ENCODE data around the gene KCNJ12.
"Not testable (repeated sequence)": the region's sequence is repeated elsewhere in the genome, so short reads cannot be mapped to it uniquely, and the experiment has no call there.

The KCNJ12 gene

DNA sequence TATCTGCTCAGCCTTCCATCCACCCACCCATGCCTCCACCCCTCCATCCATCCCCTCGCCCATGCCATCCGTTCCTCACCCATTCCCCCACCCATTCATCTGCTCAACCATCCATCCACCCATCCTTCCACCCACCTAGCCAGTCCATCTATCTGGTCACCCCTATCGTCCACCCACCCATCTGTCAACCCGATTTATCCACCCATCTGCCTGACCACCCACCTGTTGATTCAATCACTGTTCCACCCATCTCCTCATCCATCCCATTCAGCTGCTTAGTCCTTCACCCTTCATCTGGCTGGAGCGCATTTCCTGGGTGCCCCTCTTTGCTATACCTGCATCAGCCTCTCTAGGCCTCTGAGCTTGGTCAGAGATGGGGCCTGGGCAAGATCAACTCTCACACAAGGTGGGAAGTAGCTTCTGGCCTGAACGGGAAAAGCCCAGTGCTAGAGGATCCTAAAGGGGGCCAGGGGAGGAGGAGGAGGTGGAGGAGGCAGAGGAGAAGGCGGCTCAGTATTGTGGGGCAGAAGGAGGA lies 32.7 kb downstream of the KCNJ12 start:
- not testable (repeated sequence) for DNase-seq

DNA sequence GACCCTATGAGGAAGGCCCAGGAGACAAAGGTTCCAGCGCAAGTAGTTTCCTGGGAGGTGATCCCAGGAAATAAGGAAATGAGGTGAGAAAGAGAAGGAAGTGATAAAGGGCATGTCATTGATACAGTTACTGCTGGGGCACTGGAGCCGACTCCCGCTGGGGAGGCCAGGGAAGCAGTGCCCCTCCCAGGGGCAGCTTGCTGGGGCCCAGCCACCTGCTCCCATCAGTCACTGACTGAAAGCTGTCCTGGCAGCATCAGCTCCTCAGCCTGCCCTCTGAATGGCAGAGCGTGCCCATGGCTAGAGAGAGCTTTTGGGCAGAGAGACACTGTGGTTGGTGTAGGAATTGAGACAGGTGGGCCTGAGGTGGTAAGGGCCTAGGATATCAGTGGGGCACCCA lies 33.2 kb downstream of the KCNJ12 start:
- not testable (repeated sequence) for DNase-seq

DNA sequence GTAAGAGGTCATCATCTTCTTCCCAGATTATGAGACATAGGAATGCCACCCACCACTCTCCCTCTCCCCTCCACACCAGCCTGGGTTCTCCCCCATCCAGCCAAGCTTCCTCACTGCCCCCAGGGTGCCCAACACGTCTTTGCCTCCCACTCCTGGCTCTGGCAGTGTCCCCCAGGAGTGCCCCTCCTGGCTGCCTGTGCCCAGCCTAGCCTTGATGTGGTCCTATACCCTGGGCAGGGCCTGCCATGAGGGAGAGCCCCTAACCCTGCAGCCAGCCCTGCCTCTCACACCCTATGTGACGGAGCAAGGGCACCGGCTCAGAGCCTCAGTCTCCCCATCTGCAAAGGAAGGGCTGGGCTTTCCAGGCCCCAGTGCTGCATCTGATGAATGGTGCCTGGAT lies 33.8 kb downstream of the KCNJ12 start:
- not testable (repeated sequence) for DNase-seq

DNA sequence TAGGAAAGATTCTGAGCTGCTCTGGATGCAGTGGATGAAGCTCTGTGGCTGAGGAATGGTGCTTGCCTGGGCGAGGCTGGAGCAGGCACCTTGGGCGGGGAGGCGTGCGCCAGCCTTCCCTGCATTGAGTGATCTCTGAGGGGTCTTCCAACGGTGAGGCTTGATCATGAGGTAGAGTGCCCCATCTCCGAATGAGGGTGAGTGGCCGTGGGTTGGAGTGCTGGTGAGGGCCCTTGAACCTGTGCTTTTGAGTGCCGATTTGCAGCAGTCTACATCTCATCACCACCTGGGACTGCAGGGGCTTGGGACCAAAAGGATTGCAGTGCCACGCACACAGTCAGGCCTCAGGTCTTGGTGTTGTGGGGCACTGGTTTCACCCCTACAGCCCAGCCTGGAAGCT lies 34.2 kb downstream of the KCNJ12 start:
- DNase-seq = not testable (repeated sequence)

DNA sequence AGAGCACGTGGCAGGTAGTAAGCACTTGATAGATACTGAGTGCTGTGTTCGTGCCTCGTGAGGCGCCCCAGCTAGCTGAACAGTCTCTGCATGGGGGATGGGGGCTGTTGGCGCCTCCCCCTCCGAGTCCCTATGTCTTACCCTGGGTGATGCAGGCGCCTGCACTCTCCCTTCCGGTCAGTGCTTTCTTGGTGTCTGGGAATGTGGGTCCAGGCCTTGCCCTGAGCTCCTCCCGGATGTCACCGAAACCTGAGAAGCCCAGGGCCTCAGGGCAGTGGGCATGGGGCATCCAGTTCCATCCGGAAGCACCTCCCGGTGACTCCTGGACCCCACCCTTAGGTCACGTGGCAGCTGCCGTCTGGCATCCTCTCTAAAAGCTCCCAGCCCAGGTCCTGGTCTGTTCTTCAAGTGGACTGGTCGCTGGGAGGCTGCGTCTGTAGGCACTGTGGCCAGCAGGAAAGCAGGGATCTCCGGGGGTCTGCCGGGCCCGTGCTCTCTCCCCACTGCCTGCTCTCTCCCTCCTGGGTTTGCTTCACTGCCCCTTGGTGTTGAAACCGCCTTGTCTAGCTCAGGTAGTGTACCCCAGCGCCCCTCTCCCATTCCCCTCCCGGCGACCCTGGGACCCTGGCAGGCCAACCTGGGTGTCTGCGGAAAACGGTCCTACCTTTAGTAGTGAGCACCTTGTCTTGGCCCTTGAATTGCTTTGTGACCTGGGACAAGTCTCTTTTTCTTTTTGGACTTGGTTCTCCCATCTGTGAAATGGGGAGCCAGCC lies 34.9 kb downstream of the KCNJ12 start:
- not testable (repeated sequence) for DNase-seq

DNA sequence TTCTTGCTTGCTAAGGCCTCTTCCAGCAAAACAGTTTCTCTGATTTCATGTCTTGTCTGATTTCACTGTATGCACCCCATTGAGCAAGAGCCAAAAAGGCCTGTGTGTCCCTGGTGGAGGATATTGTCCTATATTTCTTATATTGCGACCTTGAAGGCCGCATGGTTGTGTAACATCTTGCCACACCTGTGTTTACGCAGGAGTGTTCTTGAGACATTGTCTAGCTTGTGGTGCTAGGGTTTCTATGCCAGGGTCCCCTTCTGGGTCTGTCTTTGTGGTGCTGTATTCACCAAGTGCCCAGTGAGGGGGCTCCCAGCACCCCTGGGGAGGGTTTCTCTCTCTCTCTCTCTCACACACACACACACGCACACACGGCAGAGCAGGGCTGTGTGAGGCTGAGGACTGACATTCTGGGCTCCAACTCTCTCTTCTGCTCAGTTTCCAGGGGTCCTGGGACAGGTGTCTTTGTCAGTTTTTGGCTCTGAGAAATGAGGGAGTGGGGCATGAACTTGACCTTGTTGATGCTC lies 35.6 kb downstream of the KCNJ12 start:
- not testable (repeated sequence) for DNase-seq

DNA sequence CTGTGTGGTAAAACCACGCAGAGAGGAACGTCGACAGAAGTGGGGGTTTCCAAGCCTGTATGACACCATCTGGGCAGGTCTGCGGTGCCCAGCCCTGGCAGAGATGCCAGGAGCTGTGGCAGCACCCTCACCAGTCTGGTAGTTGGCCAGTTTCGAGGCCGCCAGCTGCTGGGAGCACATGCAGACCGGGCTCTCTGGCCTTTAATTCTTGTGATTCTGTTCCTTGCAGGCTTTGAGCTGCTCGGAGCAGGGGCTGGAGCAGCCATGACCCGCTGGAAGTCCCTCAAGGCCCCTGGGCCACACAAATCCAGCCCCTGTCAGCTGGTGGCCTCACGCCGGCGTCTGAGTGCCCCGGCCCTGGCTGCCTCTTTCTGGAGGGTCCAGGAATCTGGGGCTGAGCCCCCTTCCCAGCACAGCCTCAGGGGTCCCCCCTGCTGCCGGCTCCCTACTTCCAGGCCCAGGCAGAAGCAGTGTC lies 36.1 kb downstream of the KCNJ12 start:
- DNase-seq = not testable (repeated sequence)

DNA sequence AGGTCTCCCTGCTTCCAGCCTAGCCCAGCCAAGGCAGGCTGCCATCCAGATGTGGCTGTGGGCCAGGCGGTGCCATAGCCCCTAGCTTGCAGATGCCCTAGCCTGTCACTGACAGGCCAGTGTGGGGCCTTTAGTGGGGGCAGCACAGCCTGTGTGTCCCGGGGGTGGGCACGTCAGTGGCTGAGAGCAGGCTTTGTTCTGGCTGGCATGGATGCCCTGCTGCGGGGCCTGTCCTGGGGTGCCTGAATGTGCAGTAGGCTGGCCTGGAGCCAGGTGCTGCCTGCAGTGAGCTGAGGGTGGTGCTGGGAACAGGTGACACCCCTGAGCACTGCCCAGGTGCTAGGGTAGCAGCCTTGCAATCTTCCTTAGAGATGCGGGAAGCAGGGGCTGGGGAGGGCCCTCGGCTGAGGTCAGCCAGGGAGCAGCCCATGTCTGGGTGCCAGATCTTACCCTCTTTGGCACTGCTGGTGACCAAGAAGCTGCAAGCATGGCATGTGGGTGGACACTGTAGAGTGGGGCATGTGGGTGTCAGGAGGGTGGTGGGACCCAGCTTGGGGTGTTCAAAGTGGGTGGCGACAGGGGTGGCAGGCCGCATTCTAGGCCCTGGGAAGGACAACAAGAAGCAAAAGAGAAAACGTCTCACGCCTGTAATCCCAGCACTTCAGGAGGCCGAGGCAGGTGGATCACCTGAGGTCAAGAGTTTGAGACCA lies 37.6 kb downstream of the KCNJ12 start:
- not testable (repeated sequence) for DNase-seq

DNA sequence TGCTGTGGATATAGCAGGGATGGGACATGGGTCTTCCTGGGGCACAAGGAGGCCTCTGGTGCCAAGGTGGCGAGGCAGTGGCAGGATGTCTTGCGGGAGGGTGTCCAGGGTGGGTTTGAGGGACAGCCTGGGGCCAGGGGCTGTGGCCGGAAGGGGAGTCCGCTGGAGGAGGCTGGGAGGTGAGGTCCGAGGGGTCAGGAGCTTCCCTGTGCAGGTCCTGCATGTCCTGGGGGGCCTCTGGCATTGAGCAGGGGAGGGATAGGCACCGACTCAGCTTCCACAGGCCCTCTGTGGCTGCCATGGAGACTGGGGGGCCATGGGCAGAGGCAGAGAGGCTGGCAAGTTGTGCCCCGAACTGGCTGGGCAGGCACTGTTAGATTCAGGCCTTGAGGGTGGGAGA lies 38.5 kb downstream of the KCNJ12 start:
- DNase-seq = not testable (repeated sequence)

DNA sequence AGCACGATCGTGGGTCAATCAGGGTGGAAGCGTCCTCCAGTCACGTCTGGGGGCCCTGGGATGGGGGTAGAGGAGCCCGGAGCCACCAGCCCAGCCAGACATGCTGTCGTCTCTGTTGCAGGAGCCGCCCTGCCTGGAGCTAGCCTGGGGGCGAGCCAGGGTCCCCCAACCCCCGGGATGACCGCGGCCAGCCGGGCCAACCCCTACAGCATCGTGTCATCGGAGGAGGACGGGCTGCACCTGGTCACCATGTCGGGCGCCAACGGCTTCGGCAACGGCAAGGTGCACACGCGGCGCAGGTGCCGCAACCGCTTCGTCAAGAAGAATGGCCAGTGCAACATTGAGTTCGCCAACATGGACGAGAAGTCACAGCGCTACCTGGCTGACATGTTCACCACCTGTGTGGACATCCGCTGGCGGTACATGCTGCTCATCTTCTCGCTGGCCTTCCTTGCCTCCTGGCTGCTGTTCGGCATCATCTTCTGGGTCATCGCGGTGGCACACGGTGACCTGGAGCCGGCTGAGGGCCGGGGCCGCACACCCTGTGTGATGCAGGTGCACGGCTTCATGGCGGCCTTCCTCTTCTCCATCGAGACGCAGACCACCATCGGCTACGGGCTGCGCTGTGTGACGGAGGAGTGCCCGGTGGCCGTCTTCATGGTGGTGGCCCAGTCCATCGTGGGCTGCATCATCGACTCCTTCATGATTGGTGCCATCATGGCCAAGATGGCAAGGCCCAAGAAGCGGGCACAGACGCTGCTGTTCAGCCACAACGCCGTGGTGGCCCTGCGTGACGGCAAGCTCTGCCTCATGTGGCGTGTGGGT lies 39.2 kb downstream of the KCNJ12 start:
- not testable (repeated sequence) for DNase-seq

DNA sequence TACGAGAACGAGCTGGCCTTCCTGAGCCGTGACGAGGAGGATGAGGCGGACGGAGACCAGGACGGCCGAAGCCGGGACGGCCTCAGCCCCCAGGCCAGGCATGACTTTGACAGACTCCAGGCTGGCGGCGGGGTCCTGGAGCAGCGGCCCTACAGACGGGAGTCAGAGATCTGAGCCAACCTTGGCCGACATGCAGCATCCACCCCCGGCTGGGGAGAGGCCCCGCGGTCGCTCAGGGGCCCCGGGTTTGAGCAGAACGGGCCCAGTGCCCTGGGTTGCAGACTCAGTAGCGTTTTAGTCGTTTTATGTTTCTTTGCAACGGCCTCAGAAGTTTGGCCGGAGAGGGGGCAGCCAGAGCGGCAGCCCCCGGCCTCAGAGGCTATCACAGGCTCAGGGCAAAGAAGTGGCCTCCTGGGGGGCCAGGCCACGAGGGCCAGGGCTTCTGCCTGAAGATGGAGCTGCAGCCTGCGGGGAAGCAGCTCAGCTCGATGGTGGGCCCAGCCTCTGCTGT lies 40.4 kb downstream of the KCNJ12 start:
- DNase-seq = not testable (repeated sequence)

DNA sequence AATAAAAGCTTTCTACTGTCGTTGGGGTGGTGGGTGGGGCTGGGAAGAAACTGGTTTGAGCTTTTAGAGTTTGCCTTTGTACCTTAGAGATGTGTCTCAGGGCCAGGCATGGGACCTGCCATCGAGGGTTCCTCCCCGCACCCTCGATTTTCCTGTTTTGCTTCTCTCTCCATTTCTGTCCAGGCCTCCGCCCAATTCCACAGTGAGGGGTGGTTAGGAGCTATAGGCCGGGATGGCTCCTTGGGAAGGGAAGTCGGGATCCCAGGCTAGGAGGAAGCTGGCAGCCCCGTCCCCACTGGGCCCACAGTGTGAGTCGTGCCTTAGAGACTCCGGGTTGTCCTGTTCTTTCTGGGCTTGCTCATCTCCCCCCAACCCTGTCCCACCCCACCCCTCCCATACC lies 41.2 kb downstream of the KCNJ12 start:
- DNase-seq = not testable (repeated sequence)

DNA sequence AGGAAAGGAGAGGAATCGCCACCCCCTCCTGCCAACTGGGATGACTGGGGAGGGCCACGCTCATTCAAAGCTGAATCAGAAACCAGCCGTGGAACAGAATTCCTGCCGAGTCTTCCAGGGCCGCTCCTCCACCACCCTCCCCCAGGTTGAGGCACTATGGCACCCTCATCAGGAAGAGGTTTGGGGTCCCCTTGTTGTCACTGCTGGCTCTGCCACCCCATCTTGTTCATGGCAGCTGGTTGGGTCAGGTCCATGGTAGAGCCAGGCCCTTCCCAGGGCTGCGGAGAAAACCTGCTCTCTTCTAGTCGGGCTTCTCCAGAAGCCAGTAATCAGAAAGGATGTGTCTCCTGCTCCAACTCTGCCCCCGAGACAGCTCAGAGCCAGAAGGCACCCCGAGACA lies 41.8 kb downstream of the KCNJ12 start:
- DNase-seq = no peak

DNA sequence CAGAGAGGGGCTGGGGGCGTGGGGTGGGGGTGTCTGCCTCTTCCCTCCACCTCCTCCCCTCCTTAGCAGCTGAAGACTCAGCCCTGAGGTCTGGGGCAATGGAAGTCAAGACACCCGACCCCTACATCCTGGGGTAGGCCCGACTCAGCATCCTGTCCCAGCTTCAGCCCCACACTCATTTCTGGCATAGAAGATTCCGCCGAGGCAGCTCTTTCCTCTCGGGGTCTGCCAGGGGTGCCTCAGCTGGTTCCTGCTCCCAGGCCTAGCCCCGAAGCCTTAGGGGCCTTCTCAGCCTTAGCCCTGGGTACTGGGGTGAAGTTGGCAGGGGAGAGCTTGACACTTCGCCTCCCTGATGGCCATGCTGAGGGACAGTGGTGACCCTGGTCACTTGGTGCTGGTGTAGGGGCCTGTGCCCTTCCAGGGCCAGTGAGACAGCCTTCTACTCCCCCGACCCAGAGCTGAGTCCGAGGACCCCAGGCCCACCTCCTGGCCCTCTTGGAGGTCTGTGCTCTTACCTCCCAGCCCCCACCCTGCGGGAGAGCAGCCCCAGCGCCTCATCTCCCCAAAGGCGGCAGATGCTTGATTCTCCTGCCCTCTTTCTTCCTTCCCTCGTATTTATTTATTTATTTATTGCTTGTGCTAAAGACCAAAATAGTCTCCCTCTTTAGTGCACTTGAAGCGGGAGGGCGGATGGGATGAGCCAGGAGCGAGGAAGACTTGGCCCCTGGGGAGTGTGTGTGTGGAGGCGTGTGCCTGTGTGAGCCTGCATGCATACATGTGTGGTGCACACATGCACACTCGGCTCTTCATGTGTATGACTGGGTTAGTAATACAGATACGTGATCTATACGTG lies 42.5 kb downstream of the KCNJ12 start:
- DNase-seq = no peak

DNA sequence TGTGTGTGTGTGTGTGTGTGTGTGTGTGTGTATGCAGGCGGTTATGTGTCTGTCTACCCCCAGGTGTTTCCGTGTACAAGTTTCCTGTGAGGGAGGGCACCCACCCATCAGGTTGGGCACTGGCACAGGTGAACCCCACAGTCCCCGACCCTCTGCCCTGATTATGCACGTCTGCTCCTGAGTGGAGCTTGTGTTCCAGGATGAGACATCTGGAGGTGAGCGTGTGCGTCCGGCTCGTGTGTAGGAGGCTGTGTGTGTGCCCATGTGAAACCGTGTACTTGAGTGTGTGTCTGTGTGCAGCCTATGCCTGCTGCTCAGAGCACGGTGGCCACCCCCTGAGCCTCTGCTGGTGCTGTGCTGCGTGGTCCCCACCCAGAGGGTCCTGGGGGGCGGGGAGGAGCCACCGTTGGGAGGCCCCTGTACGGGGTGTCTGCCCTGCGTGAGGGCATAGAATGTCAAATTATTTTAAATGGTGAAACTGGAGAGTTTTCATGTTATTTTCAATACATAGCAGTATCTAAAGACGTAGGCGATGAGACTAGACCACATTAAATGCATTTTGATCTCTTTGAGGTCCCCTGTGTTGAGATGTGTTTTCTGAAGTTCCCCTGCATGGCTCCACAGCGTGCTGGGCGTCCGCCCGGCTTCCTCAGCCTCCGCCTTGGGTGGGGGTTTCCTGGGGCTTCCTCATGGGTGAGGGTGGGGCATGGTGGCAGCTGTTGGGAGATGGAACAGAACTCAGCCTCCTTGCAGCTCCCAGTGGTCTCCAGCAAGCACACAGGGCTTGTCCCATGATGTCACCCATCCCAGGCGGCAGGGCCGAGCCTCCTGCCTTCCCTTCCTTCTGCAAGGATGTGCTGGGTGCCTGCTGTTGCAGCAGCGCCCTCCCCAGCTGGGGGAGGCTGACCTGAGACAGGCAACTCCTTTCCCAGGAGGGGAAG lies 43.4 kb downstream of the KCNJ12 start:
- peak; percentile 46 for DNase-seq

DNA sequence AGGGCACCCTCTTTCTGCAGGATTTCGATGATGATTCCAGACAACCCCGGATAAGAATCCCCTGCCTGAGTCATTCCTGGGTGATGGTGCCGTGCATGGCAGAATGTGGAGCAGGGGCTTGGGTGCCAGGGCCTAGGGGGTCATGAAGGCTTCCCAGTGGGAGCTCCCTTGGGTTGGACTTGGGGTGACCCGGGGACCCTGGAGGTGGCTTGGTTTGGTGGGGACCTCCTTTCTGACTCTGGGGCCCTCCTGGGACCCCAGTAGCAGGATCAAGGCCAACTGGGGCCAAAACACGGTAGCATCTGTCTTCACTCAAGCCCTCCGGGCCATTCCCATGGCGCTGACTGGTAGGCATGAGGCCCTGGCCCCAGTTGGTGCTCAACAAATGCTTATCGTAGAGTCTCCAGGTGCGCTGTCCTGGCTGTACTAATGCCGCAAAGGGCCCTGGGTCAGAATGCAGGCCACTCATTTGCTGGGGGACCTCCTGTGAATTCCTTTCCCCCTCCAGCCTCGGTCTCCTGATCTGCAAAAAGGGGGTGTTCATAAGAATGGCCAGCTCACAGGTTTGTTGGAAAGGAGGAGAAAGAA lies 44.4 kb downstream of the KCNJ12 start:
- DNase-seq = not testable (repeated sequence)

DNA sequence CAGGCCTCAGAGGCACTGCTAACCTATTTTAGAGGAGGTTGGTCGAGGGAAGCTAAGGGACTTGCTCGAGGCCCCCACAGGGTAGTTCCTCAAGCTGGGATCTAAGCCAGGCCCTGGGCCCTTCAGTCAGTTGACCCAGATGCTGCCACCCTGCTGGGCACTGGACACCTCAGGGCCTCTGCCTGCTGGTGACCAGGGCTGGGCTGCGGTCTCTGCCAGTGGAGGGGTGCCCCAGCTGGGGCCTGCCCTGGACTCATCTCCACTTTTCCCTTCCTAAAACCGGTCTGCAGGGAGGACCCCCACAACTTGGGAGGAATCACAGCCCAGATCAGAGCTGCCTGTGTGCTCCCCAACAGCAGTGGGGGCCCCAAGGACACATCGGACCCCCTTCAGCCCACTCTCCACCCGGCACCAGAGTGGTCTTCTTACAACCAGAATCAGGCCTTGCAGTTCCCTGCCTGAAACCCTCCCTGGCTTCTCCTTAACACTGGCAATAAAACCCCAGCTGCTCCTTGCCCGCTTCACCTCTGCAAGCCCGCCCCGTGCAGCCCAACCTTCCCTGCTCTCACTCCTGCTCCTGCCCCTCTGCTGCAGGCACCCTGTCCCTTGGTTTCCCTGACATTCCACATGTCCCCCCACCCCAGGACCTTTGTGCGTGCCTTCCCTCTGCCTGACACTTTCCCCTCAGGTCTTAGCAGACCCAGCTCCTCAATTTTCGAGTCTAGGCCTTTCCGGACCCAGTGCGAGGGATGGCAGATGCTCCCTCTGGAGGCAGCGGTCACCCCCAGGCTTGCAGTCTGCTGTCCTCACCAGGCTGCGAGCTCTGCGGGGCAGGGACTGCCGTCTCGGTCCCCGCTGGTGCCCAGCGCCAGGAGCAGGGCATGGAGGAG lies 45.5 kb downstream of the KCNJ12 start:
- DNase-seq = not testable (repeated sequence)

DNA sequence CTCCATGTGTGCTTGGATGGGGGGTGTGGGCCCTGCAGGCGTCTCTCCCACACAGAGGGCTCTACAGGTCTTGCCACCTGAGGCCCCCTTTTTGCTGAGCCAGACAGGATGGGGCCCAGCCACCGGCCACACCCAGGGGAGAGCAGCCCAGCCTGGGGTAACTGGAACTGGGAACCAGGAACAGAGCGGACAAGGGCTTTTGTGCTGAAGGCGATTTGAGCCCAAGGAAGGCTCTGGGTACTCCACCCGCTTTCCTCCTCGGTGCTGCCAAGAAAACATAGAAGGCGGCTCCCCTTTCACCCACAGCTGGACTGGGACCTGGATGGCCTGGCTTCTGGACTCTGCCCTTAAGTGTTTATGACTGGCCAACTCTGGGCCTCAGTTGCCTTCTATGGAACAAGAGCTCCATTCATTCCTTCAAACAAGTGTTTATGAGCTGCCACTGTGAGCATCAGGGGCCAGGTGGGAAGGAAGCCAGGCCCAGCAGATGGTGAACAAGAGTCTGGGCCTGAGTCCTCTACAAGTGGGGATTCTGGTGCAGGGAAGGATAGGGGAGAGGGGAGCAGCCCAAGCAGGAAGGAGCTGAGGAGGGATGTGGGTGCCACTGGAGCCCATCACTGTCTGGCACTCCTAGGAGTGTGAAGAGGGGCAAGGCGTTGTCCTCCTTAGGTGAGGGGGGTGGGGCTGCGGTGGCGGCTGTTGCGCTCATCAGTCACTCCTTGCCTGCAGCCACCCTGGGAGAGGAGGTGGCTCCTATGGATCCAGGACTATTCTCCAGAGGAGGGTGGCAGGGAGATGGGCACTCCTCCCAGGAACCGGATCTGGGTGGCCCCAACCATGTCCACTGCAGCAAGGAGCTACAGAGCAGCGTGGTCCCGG lies 46.4 kb downstream of the KCNJ12 start:
- not testable (repeated sequence) for DNase-seq

All from CD4-positive, alpha-beta T cell treated with Interleukin-10 for 1 hour (primary cell).